Large intestine (tissue), 3 donors: ENCODE results near the gene NLGN1. TPM values are rescaled to one million over a fixed set of nuclear protein-coding genes. Genes with fewer than 3 reads are reported as not detected.

ENCODE experiments used
- DNase-seq, 2 donors: peaks; one replicate each; pipeline versions ENCODE4 v3.0.0 to v3.0.0-alpha.2; 2013
- H3K27ac ChIP-seq: one replicate; pipeline ENCODE4 v1.5.1; 2013; ENCODE audit warnings: low read length
- H3K27me3 ChIP-seq: 2 replicates; pipeline ENCODE4 v1.6.1; 2013; ENCODE audit warnings: low read length; ENCODE audit not compliant: control insufficient read depth, insufficient read depth
- H3K36me3 ChIP-seq: 2 replicates; pipeline ENCODE4 v1.6.1; 2013; ENCODE audit warnings: low read length; ENCODE audit not compliant: control insufficient read depth, insufficient read depth
- H3K4me1 ChIP-seq: one replicate; pipeline ENCODE4 v1.6.1; 2013; ENCODE audit warnings: low read length; ENCODE audit not compliant: control insufficient read depth, insufficient read depth
- H3K4me3 ChIP-seq: one replicate; pipeline ENCODE4 v1.5.1; 2013; ENCODE audit warnings: low read length
- H3K9me3 ChIP-seq: one replicate; pipeline ENCODE4 v1.6.1; 2013; ENCODE audit warnings: mild to moderate bottlenecking, low read depth, low read length, moderate library complexity; ENCODE audit not compliant: control insufficient read depth
- WGBS: methylation state at CpG from one replicate; pipeline ENCODE4 v1.1.5; 2013; ENCODE audit warnings: low lambda C conversion rate; ENCODE audit not compliant: insufficient coverage; 5-methylcytosine and 5-hydroxymethylcytosine counted together
- polyA plus RNA-seq: library from polyadenylated mRNA; unstranded; fragments of 120-200 nt; gene quantifications from one replicate; pipeline ENCODE4 v1.2.1, GENCODE V29; 2013

Gene NLGN1
- polyA plus RNA-seq, 1 donor = 3.6 TPM

- 80% methylated on average over 2 of the region's 3 CpGs for WGBS
- no peaks in the 10 kb centered on the region for H3K36me3 ChIP-seq
- no peaks in the 10 kb centered on the region for H3K9me3 ChIP-seq
Measured at GRCh38 chr3:174083706-174084105, 686.2 kb downstream of the NLGN1 start.

GRCh38 chr3:174089592-174089991 lies 692.0 kb downstream of the NLGN1 start:
- Histone ChIP-seq H3K9me3 (no peaks in the 10 kb centered on the region), H3K36me3 (no peaks in the 10 kb centered on the region), H3K27ac (no peak overlapping the region), H3K4me3 (no peak overlapping the region), H3K27me3 (no peaks in the 10 kb centered on the region), H3K4me1 (no peaks in the 10 kb centered on the region)
- WGBS = 0% methylated on average over 1 of the region's 2 CpGs
- DNase-seq = no peak

More at GRCh38 chr3:174083706-174084105, 686.2 kb downstream of the NLGN1 start:
- Histone ChIP-seq H3K27me3 (no peaks in the 10 kb centered on the region), H3K4me3 (no peak overlapping the region), H3K27ac (no peak overlapping the region), H3K4me1 (no peaks in the 10 kb centered on the region)
- no peak for DNase-seq

- no peaks in the 10 kb centered on the region for H3K4me1 ChIP-seq
- no peak for DNase-seq
- no peaks in the 10 kb centered on the region for H3K27me3 ChIP-seq
- no peak overlapping the region for H3K4me3 ChIP-seq
- H3K36me3 ChIP-seq = no peaks in the 10 kb centered on the region
- WGBS = no CpG with 5 or more reads among the region's 2 CpGs
- no peaks in the 10 kb centered on the region for H3K9me3 ChIP-seq
- H3K27ac ChIP-seq = no peak overlapping the region
Measured at GRCh38 chr3:174094669-174095068, 697.1 kb downstream of the NLGN1 start.

GRCh38 chr3:174097686-174098085 lies 700.1 kb downstream of the NLGN1 start:
- no peak overlapping the region for H3K27ac ChIP-seq
- no peaks in the 10 kb centered on the region for H3K36me3 ChIP-seq
- 20% methylated on average over 1 of the region's 3 CpGs for WGBS
- no peak for DNase-seq
- H3K4me3 ChIP-seq = no peak overlapping the region
- no peaks in the 10 kb centered on the region for H3K9me3 ChIP-seq
- no peaks in the 10 kb centered on the region for H3K27me3 ChIP-seq
- no peaks in the 10 kb centered on the region for H3K4me1 ChIP-seq

- no peak overlapping the region for H3K27ac ChIP-seq
- no peaks in the 10 kb centered on the region for H3K27me3 ChIP-seq
- no peak overlapping the region for H3K4me3 ChIP-seq
- H3K36me3 ChIP-seq = no peaks in the 10 kb centered on the region
- no CpG with 5 or more reads among the region's 2 CpGs for WGBS
- no peaks in the 10 kb centered on the region for H3K9me3 ChIP-seq
- no peaks in the 10 kb centered on the region for H3K4me1 ChIP-seq
- no peak for DNase-seq
Measured at GRCh38 chr3:174098746-174099145, 701.2 kb downstream of the NLGN1 start.

- no peak for DNase-seq
- Histone ChIP-seq H3K27ac (no peak overlapping the region), H3K4me1 (no peaks in the 10 kb centered on the region), H3K36me3 (no peaks in the 10 kb centered on the region), H3K4me3 (no peak overlapping the region), H3K9me3 (no peaks in the 10 kb centered on the region), H3K27me3 (no peaks in the 10 kb centered on the region)
- WGBS = 67% methylated on average over 1 of the region's 5 CpGs
Measured at GRCh38 chr3:174099724-174100123, 702.2 kb downstream of the NLGN1 start.

- Histone ChIP-seq H3K27me3 (no peaks in the 10 kb centered on the region), H3K4me3 (no peak overlapping the region), H3K36me3 (no peaks in the 10 kb centered on the region), H3K27ac (no peak overlapping the region), H3K9me3 (no peaks in the 10 kb centered on the region), H3K4me1 (no peaks in the 10 kb centered on the region)
- WGBS = no CpG with 5 or more reads among the region's 2 CpGs
- no peak for DNase-seq
Measured at GRCh38 chr3:174100744-174101143, 703.2 kb downstream of the NLGN1 start.

GRCh38 chr3:174101244-174101643 lies 703.7 kb downstream of the NLGN1 start:
- no peaks in the 10 kb centered on the region for H3K9me3 ChIP-seq
- no peaks in the 10 kb centered on the region for H3K4me1 ChIP-seq
- no peaks in the 10 kb centered on the region for H3K27me3 ChIP-seq
- no peak overlapping the region for H3K4me3 ChIP-seq
- 96% methylated on average over 3 of the region's 5 CpGs for WGBS
- no peaks in the 10 kb centered on the region for H3K36me3 ChIP-seq
- DNase-seq = no peak
- H3K27ac ChIP-seq = no peak overlapping the region

- Histone ChIP-seq H3K4me3 (no peak overlapping the region), H3K9me3 (no peaks in the 10 kb centered on the region), H3K4me1 (no peaks in the 10 kb centered on the region), H3K27ac (no peak overlapping the region), H3K27me3 (no peaks in the 10 kb centered on the region), H3K36me3 (no peaks in the 10 kb centered on the region)
- DNase-seq = no peak
- 94% methylated on average over 7 of the region's 7 CpGs for WGBS
Measured at GRCh38 chr3:174102274-174102673, 704.7 kb downstream of the NLGN1 start.

- Histone ChIP-seq H3K9me3 (no peaks in the 10 kb centered on the region), H3K27ac (no peak overlapping the region), H3K4me1 (no peaks in the 10 kb centered on the region), H3K36me3 (no peaks in the 10 kb centered on the region), H3K27me3 (no peaks in the 10 kb centered on the region), H3K4me3 (no peak overlapping the region)
- no peak for DNase-seq
- WGBS = 100% methylated on average over 1 of the region's 3 CpGs
Measured at GRCh38 chr3:174102866-174103265, 705.3 kb downstream of the NLGN1 start.

GRCh38 chr3:174110761-174111160 lies 713.2 kb downstream of the NLGN1 start:
- H3K4me1 ChIP-seq = no peaks in the 10 kb centered on the region
- H3K9me3 ChIP-seq = no peaks in the 10 kb centered on the region
- no peaks in the 10 kb centered on the region for H3K27me3 ChIP-seq
- WGBS = 100% methylated on average over 2 of the region's 3 CpGs
- no peak for DNase-seq
- no peaks in the 10 kb centered on the region for H3K36me3 ChIP-seq
- no peak overlapping the region for H3K4me3 ChIP-seq
- H3K27ac ChIP-seq = no peak overlapping the region
